IMR-90 (cell line): Measurements from ENCODE around the gene TAGLN2.

ENCODE experiments used
- BHLHE40 ChIP-seq: fragments of 150-350 bp; IDR thresholded peaks from 2 replicates; pipeline ENCODE4 v1.6.1; 2016; ENCODE audit warnings: mild to moderate bottlenecking, low read depth, low read length
- CTCF ChIP-seq: conservative IDR thresholded peaks from 2 replicates; pipeline ENCODE4 v1.5.1; 2012; ENCODE audit warnings: mild to moderate bottlenecking, low read depth, low read length, improper control_type of control experiment
- MAFK ChIP-seq: IDR thresholded peaks from 2 replicates; pipeline ENCODE4 v1.6.1; 2012; ENCODE audit warnings: low read depth, low read length, improper control_type of control experiment
- RAD21 ChIP-seq: IDR thresholded peaks from 2 replicates; pipeline ENCODE4 v1.6.1; 2012; ENCODE audit warnings: low read length, improper control_type of control experiment

- TF ChIP-seq CTCF, result no peak
- TF ChIP-seq BHLHE40, result no peak
- TF ChIP-seq RAD21, result no peak
- TF ChIP-seq MAFK, result no peak
Measured at GRCh38 chr1:159943908-159944622, 18.8 kb upstream of the TAGLN2 start.
